NCI-H2029 treated with DMSO at 0.1 percent for 48 hours (cell line): ENCODE measurements around the gene SUSD6.
"Not testable (repeated sequence)": the region's sequence is repeated elsewhere in the genome, so short reads cannot be mapped to it uniquely, and the experiment has no call there.

ENCODE experiments used
- DNase-seq: peaks from one replicate; lab custom pipeline; 2025; lab: John Stamatoyannopoulos, UW

Gene SUSD6

GRCh38 chr14:69620981-69621380 lies 9.6 kb downstream of the SUSD6 start:
- DNase-seq = no peak

DNA sequence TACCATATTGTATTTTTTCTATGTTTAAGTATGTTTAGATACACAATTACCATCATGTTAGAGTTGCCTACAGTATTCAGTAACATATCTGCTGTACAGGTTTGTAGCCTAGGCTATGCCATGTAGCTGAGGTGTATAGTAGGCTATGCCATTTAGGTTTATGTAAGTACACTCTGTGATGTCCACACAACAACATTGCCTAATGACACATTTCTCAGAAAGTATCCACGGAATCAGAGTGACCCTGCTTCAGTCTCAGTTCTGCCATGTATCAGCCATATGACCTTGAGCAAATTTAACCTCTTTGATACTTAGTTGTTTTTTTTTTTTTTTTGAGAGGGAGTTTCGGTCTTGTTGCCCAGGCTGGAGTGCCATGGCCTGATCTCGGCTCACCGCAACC lies 12.7 kb downstream of the SUSD6 start:
- no peak for DNase-seq

- DNase-seq = no peak
Measured at GRCh38 chr14:69625299-69626131, 14.1 kb downstream of the SUSD6 start.

DNA sequence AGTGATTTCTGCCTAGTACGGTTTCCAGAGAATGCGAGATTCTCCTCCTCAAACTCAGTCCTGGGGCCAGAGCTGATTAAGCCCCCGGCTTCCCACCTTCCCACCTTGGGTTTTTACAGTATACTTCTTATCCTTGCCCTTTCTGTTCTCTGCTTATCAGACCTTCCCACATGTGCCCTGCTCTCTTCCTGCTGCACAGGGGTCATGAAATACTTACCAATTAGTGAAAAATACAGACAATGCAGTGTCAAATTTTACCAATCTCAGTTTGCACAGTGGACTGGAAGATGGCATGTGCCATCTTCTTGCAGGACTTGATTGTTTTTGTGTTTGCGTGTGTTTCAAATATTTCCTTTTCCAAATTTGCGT lies 14.7 kb downstream of the SUSD6 start:
- DNase-seq = no peak

- DNase-seq = no peak
Measured at GRCh38 chr14:69629225-69630127, 18.1 kb downstream of the SUSD6 start.

- no peak for DNase-seq
Measured at GRCh38 chr14:69630360-69630759, 19.0 kb downstream of the SUSD6 start.

DNA sequence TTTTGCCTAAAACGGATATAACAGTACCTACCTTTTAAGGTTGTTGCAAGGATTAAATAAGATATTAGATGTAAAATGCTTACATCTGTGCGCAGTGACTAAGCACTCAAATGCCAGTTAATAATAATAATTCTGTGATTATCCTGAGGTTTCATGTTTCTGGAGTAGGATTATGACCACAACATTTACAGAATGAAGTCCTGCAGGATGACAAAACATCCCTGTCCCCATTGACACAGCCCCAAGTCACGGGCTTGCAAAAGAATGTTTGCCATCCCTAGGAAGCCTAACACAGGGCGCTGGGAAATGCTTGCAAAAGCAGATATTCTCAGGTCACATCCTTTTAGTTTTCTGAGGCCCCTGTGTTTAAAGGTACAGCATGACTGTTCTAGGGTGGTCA lies 20.1 kb downstream of the SUSD6 start:
- DNase-seq = no peak

DNA sequence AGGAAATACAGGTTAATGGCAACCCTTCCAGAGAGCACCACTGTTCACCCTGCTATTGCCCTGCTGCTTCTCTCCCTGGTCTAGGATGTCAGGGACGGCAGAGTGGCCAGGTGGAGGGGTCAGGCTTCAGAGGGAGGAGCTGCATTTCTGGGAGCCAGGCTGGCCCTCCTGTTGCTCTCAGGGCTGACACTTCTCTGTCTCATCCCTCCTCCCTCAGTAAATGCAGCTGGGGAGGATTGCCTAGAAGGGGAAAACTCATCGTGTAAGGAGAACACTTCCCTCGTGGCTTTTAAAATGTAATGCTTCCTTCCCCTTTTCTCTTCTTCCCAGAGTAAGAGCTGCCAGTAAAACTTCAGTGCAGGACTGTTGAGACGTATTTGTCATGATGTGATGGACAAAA lies 20.8 kb downstream of the SUSD6 start:
- DNase-seq = no peak

DNA sequence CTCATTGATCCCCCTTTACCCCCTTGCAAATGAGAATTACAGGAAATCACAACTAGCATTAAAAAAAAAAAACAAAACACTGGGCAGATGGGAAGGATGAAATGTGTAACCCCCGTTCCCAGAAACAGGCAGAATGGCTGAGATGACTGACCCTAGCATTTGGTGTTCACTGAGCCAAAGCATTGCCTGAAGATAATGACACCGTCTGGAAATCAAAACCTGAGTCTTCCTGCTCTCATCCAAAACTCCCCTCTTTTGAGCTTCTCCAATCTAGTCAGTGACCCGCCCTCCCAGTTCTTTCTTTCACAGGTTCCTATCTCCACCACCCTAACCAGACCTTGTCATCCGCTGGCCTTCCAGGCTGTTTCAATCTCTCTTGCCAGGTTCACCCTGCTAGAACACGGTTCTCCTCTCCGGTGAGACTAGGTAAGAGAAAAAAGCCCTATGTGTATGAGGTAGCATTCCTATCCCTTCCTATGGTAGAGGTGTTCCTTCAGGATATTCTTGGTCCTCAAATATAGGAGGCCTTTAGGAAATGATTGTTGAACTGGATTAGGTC lies 21.3 kb downstream of the SUSD6 start:
- no peak for DNase-seq

- DNase-seq = no peak
Measured at GRCh38 chr14:69633238-69633637, 21.8 kb downstream of the SUSD6 start.

- DNase-seq = peak; percentile 22
Measured at GRCh38 chr14:69635981-69636639, 24.7 kb downstream of the SUSD6 start.

- DNase-seq = no peak
Measured at GRCh38 chr14:69636718-69637480, 25.5 kb downstream of the SUSD6 start.

- DNase-seq = no peak
Measured at GRCh38 chr14:69637503-69638031, 26.2 kb downstream of the SUSD6 start.

DNA sequence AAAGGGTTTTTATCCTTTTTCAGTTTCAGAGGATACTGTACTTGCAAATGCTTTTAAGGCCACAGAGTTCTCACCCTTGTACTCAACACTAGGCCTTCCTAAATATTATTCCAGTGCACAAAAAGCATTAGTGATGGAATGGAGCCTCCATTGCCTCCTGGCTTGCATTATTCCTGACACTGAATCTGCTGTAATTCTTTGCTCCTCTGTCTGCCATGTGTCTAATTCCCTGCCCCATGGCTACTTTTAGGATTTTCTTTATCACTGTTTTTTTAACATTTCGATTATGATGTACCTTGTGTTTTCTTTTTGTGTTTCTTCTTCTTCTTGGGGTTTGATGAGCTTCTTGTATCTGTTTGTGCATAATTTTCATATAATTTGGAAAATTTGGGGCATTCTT lies 29.5 kb downstream of the SUSD6 start:
- no peak for DNase-seq

GRCh38 chr14:69642212-69642793 lies 30.9 kb downstream of the SUSD6 start:
- DNase-seq = not testable (repeated sequence)

GRCh38 chr14:69643430-69644200 lies 32.2 kb downstream of the SUSD6 start:
- DNase-seq = peak; percentile 83

DNA sequence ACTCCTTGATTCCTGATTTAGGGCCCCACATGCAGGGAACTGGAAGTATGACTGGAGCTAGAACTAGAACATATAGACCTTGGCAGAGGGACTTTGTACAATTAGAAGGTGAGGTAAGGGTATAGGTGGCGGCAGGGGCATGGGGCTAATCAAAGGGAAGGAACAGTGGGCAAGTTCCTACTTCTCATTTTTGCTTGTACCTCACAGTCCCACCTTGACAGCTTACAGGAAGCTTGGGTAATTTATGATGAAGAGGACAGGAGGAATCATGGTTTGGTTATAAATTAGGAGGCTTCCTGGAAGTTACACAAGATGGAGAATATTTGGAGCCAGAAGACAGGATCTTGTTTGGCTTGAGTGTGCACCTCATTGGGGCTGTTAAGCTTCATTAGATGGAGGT lies 33.4 kb downstream of the SUSD6 start:
- DNase-seq = no peak

DNA sequence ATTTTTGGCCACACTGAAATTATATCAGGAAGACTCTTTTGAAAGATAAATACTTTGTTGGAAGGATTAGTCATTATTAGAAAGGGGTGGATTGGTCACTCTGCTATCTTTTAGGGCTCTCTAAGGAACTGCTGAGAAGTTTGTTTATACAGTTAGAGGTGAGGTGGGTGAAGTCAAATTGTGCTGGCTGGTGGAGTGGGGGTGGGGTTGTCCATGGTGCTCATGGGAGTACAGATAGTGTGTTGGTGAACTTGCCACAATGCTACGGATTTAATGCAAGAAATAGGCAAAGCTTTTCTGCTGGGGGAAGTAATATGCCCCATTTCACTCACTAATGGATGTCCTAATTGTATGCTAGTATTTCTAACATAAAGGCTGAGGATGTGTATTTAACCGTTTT lies 35.8 kb downstream of the SUSD6 start:
- DNase-seq = no peak

DNA sequence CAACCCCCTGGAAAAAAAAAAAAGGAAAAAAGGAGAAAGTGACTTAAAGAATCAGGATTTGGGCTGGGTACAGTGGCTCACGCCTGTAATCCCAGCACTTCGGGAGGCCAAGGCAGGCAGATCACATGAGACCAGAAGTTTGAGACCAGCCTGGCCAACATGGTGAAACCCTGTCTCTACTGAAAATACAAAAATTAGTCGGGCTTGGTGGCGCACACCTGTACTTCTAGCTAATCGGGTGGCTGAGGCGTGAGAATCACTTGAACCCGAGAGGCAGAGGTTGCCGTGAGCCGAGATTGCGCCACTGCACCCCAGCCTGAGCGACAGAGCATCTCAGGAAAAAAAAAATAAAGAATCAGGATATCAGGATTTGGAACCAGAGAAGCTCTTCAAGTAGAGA lies 36.2 kb downstream of the SUSD6 start:
- not testable (repeated sequence) for DNase-seq
